Mesodermal cell (in vitro differentiated cells): ENCODE measurements around the gene RAVER1.
"Not testable (repeated sequence)": the region's sequence is repeated elsewhere in the genome, so short reads cannot be mapped to it uniquely, and the experiment has no call there.

Experiments used
- H3K27ac ChIP-seq: 2 replicates; pipeline ENCODE4 v1.7.0; 2013; ENCODE audit warnings: mild to moderate bottlenecking, low read depth, low read length, moderate library complexity; ENCODE audit not compliant: severe bottlenecking
- H3K36me3 ChIP-seq: 2 replicates; pipeline ENCODE4 v1.7.1; 2013; ENCODE audit warnings: mild to moderate bottlenecking, low read length, moderate library complexity; ENCODE audit not compliant: control insufficient read depth, insufficient read depth
- H3K4me1 ChIP-seq: one replicate; pipeline ENCODE4 v1.7.1; 2013; ENCODE audit warnings: mild to moderate bottlenecking, low read length; ENCODE audit not compliant: insufficient read depth, control insufficient read depth, poor library complexity, severe bottlenecking
- H3K4me3 ChIP-seq: 2 replicates; pipeline ENCODE4 v1.7.0; 2013; ENCODE audit warnings: low read length, control low read depth, mild to moderate bottlenecking; ENCODE audit not compliant: insufficient read depth, poor library complexity, severe bottlenecking; ENCODE audit errors: extremely low read depth
- H3K9me3 ChIP-seq: 2 replicates; pipeline ENCODE4 v1.7.1; 2013; ENCODE audit warnings: mild to moderate bottlenecking, low read length, moderate library complexity; ENCODE audit not compliant: control insufficient read depth
- WGBS, 2 experiments: methylation state at CpG; one replicate each; pipeline ENCODE4 v1.1.5; 2013; ENCODE audit warnings: missing lambda C conversion rate in 2 of 2; ENCODE audit not compliant: insufficient coverage in 2 of 2; 5-methylcytosine and 5-hydroxymethylcytosine counted together

RAVER1 gene

GRCh38 chr19:10286803-10287737 lies 46.3 kb downstream of the RAVER1 start, which contains the start of gene ICAM4:
Gene ICAM4, plus strand, starts transcription at chr19:10286955. Its CDS starts 58 bp downstream, at chr19:10287013.
- Histone ChIP-seq H3K4me1 (peaks cover 14% of the 10 kb centered on the region), H3K36me3 (no peaks in the 10 kb centered on the region), H3K4me3 (peak within 1 kb of the TSS; percentile 24), H3K9me3 (no peaks in the 10 kb centered on the region), H3K27ac (no peak within 1 kb of the TSS)
- 9% methylated on average over 49 to 51 of the region's 59 CpGs for WGBS, 2 experiments

GRCh38 chr19:10285393-10285792 lies 47.9 kb downstream of the RAVER1 start:
- 88 to 100% methylated on average over 1 to 3 of the region's 4 CpGs for WGBS, 2 experiments
- peaks cover 2% of the 10 kb centered on the region for H3K4me1 ChIP-seq
- H3K4me3 ChIP-seq, result no peak overlapping the region
- H3K27ac ChIP-seq, result no peak overlapping the region
- H3K36me3 ChIP-seq, result no peaks in the 10 kb centered on the region
- no peaks in the 10 kb centered on the region for H3K9me3 ChIP-seq

- WGBS, 2 experiments, result 96 to 99% methylated on average over 13 of the region's 13 CpGs
- Histone ChIP-seq H3K4me3 (no peak overlapping the region), H3K36me3 (no peaks in the 10 kb centered on the region), H3K9me3 (no peaks in the 10 kb centered on the region), H3K4me1 (no peaks in the 10 kb centered on the region), H3K27ac (no peak overlapping the region)
Observed at GRCh38 chr19:10284960-10285278, 48.4 kb downstream of the RAVER1 start.

- no peaks in the 10 kb centered on the region for H3K36me3 ChIP-seq
- 95% methylated on average over 30 to 32 of the region's 34 CpGs for WGBS, 2 experiments
- H3K4me3 ChIP-seq, result no peak overlapping the region
- H3K27ac ChIP-seq, result no peak overlapping the region
- no peaks in the 10 kb centered on the region for H3K4me1 ChIP-seq
- H3K9me3 ChIP-seq, result no peaks in the 10 kb centered on the region
Observed at GRCh38 chr19:10284065-10284959, 49.0 kb downstream of the RAVER1 start.

- Histone ChIP-seq H3K4me3 (no peak overlapping the region), H3K9me3 (no peaks in the 10 kb centered on the region), H3K36me3 (no peaks in the 10 kb centered on the region), H3K27ac (no peak overlapping the region), H3K4me1 (no peaks in the 10 kb centered on the region)
- WGBS, 2 experiments, result 78 to 87% methylated on average over 17 to 19 of the region's 23 CpGs
Observed at GRCh38 chr19:10283301-10284064, 49.8 kb downstream of the RAVER1 start.

GRCh38 chr19:10282043-10282442 lies 51.3 kb downstream of the RAVER1 start:
- not testable (repeated sequence) for H3K4me1 ChIP-seq, H3K9me3 ChIP-seq, H3K4me3 ChIP-seq, H3K36me3 ChIP-seq, H3K27ac ChIP-seq
- 81 to 98% methylated on average over 4 to 5 of the region's 5 CpGs for WGBS, 2 experiments

- Histone ChIP-seq H3K36me3 (no peaks in the 10 kb centered on the region), H3K4me1 (no peaks in the 10 kb centered on the region), H3K4me3 (no peak overlapping the region), H3K9me3 (no peaks in the 10 kb centered on the region), H3K27ac (no peak overlapping the region)
- 91 to 94% methylated on average over 4 to 5 of the region's 5 CpGs for WGBS, 2 experiments
Observed at GRCh38 chr19:10279737-10280442, 53.4 kb downstream of the RAVER1 start.

- H3K4me1 ChIP-seq, result no peaks in the 10 kb centered on the region
- no peaks in the 10 kb centered on the region for H3K36me3 ChIP-seq
- 92 to 100% methylated on average over 1 of the region's 1 CpG for WGBS, 2 experiments
- H3K27ac ChIP-seq, result no peak overlapping the region
- no peaks in the 10 kb centered on the region for H3K9me3 ChIP-seq
- H3K4me3 ChIP-seq, result no peak overlapping the region
Observed at GRCh38 chr19:10278935-10279334, 54.4 kb downstream of the RAVER1 start.

- H3K9me3 ChIP-seq, result no peaks in the 10 kb centered on the region
- H3K36me3 ChIP-seq, result no peaks in the 10 kb centered on the region
- no peak overlapping the region for H3K4me3 ChIP-seq
- H3K4me1 ChIP-seq, result no peaks in the 10 kb centered on the region
- no peak overlapping the region for H3K27ac ChIP-seq
- 87 to 90% methylated on average over 4 to 8 of the region's 9 CpGs for WGBS, 2 experiments
Observed at GRCh38 chr19:10277795-10278589, 55.3 kb downstream of the RAVER1 start.
